Dedifferentiated amniotic fluid mesenchymal stem cell (primary cell): ENCODE measurements around the gene SMAD6.
"Not testable (repeated sequence)": the region's sequence is repeated elsewhere in the genome, so short reads cannot be mapped to it uniquely, and the experiment has no call there.

ENCODE experiments used
- DNase-seq: peaks from one replicate; pipeline ENCODE4 v3.0.0-alpha.2; 2016; ENCODE audit errors: extremely low spot score

Gene SMAD6

DNA sequence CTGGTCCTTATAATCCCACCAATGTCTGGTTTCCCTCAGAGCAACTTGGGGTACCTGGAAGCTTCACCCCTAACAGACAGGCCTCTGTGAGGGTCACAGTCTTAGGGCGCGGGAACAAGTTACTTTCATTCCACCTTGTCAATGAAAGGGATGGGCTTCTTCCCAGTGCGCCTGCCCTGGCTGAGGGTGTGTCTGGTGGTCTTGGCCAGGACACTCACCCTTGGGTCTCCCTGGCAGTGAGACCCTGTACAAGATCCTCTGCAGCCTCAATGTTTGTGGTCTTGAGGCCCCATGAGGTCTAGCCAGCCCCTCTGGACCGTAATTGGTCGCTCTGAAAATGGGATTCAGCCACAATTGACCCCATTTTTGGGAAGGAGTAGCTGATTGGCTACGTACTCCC is 40.2 kb downstream of the SMAD6 start:
- DNase-seq = no peak

DNA sequence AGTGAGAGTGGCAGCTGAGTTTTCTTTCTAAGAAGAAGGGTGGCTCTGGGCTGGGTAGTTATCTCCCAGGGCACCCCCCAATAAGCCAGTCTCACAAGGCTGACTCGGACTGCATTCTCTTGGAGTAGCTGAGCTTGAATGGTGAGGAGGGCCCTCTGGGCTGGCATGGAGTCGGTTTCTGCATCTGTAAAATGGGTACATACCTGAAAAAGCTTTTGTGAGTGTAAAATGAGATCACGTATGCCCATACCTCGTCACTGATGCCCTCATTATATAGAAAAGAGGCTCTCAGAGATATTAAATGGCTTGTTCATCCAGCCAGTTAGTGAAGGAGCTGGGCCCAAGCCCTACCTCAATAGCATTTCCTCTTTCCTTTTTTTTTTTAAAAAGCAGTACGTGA is 41.2 kb downstream of the SMAD6 start:
- no peak for DNase-seq

DNA sequence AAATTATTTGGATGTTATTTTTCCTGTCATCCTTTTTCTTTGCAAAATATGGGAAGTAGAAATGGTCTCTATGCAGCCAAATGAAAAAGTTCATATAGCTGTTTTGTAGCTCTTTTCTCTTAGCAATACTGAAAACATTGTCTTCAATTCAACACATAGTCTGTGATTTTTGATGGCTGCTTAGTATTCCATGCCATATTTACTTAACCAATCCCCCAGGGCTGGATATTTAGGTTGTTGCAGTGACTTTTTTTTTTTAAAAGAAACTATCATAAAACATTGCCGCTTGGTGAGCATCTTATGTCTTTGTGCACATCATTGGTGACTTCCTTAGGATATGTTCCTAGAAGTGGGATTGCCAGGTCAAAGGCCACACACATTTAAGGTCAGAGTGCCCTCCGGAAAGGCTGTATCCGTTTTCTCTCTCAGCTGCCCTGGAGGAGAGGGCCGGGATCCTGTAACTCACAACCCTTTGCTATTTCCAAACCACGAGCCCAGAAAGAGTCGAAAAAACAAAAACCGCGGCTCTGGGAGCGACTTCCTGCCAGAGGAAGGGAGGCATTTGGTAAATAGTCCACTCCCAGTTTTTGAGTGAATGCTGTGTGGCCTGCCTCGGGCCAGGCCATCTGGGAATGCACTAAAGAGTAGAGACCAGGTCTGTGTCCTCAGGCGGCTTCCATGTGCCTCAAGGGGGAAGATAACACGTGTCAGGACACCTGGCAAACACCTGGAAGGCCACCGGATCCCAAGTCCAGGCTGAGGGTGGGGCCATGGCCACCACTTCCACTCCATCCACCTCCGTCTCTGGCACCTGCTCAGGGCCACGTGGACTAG is 41.9 kb downstream of the SMAD6 start:
- no peak for DNase-seq

DNA sequence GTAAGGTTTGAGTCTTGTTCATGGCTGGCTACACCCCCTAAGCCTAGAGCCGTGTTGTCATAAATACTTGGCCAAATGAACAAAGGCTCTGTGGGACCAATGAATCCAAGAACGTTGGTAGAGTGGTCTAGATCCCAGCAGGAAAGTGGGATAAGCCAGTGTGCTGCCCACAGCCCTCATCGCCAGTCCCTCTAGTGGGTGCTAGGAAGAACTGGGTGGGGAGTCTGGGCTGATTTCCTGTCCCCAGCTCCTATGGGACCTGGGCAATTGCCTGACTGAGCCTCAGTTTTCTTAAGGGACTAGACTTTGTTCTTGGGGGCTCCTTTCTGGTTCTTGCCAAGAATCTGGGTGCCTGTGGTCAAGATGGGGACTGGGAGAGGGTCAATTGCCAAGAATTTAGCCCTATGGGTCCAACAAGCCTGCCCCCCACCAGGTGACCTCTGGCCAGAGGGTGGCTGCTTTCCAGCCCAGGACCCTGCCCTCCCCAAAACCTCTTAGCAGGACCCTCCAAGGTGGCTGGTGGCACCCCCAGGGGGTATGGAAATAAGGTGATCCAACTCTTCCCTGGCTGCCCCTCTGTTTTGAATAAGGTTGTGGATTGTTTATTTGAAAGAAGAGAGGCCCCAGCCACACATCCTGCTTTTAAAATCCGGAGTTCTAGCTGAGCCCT is 42.7 kb downstream of the SMAD6 start:
- no peak for DNase-seq

DNA sequence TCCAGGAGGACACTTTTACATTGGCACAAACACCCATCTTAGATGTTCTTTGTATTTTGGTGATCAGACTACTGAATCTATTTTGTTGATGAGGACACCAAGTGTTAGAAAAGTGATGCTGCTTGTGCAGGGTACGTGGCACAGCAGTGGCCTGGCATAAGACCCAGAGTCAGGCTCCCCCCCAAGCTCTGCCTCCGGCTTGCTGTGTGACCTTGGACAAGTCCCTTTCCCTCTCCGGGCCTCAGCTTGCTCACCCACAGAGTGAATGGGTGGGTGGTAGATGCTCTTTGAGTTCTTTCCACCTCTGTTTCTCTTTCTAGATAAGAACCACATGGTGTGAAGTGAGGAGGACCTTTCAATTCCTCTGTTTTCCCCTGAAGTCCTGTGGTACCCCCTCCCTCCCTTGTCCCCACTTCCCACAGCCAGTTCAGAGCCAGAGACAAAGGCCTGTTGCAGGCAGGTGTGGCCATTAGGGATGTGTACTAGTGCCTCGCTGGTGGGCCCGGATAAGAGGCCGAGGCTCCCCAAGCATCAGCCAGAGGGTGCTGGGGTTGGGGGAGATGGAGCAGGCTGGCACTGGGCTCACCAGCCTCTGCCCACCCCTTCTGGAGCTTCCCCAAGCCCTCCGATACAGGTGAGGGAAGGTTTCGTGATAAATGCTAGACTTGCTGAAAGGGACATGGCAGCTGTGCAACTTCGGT is 43.6 kb downstream of the SMAD6 start:
- no peak for DNase-seq

DNA sequence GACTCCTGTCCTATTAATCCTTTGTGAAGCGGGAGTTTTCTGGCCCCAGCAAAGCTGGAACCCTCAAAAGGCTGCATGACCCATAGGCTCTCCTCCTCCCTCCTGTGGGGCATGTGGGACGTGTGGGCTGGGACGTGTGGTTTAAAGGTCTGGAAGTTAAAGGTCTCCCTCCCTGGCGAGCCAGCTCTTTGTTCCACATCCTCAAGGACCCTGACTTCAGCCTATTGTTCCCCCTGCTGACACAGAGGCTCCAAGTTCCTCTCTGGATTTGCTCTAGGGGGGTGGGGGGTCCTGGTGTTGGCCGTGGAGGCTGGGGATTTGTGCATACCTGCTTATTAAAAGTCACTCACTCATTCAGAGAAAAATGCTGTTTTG is 44.2 kb downstream of the SMAD6 start:
- no peak for DNase-seq

DNA sequence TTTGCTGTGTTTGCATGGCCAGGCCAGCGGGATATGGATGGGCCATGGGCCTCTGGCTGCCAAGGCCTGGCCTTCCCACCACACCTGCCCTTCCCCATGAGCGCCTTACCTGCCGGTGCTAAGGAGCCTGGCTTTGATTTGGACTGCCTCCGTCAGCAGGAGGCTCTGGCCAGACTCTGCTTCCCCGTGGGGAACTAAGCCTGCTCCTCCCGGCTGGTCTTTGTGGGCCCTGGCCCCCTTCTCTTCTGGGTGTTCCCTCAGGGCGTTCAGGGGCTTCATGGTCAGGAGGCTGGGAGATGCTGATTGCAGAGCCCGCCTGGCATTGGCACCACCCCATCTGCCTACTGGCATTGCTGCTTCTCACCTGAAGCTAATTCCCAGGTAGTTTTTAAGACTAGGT is 45.2 kb downstream of the SMAD6 start:
- no peak for DNase-seq

DNA sequence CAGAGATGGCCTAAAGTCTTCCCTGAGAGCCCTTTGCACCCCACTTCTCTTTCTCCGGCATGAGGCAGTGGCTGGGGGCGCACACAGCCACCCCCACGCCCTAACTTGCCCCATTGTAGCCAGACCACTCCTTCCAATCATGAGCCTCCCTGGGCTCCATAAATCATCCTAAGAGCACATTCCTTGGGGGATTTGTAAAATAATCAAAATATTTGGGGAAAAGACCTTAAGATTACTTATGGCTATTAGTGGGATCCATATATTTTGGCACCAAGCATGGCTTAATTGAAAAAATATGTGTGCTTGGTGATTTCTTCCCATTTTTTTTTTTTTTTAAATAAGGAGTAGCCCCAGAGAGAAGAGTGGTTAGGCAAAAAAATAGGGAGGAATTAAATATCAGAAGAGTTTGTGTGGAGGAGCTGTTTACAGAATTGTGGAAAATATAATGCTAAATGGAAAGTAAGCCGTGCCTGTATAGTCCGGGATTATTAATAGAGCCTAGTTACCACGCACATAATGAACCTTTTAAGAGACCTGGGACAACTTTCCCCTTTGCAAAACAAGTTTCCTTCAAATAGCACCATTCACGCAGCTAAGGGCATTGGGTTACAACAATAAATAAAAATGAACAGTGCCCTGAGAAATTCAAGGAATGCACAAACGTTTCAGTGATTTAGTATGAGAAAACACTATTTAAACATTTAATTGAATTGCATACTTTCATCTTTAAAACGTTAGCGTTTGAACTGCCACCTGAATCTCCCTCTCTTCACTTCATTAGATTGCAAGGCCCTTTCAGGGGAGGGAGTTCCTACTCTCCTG is 46.1 kb downstream of the SMAD6 start:
- DNase-seq = peak; percentile 36

DNA sequence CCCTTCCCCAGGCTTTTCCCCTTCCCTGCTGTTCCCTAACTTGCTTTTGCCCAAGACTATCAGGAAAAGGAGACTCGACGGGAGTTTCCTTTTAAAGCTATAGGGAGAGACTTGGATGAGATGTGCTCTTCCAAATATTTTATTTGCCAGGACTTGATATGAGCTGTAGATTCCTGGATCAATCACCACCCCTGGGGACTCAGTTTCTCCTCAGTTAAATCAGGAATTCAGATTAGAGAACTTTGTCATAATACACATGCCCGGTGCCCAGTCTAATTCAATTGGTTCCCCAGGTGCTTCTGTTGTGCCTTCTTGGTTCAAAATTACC is 46.6 kb downstream of the SMAD6 start:
- no peak for DNase-seq

DNA sequence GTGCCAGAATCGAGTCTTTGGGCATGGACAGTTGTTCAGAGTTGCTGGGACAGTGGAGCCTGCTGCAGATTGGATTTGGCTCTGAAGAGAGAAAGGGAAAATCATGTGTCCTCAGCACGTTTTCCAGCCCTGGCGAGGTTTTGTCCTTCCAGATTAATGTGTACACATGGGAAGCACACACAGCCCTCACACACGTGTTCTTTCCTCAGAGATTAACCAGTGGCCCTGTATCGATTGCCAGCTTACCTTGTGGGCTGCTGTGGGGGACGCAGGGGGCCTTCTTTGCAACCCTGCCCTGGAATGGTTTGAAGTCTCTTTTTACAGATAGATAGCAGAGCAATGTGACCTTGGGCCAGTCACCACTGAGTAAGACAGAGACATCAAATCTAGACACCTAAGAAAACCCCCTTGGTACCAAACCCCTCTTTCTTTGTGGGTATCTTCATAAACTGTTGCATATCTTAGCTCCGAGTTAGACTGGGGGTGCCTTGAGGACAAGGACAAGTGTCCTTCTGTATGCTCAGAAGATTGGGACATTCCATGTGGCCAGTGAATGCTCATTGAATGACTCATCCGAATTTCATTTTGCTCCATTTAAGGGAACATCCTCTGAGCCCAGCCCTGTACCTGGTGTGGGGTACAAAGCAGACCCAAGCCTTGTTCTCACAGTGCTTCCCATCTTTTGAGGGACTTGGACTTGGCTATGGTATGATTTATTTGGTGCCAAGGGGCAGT is 48.0 kb downstream of the SMAD6 start:
- no peak for DNase-seq

DNA sequence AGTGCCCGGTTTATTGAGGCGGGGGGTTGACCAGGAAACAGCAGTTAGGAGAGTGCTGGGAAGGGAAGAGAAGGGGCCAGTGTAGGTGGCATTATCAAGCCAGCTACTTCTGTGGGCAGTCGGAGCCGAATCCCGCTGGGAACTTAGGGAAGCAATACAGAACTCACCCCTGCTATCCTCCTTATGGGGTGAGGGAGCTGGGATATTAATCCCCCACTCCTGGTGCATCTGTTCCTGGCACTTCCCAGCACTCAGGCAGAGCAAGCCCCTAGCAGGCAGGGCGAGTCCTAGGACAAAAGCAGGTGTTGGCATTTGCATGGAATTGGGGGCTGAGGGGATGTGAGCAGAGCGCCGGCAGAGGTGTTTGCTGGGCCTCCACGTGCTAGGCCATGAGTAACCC is 48.6 kb downstream of the SMAD6 start:
- DNase-seq = no peak

DNA sequence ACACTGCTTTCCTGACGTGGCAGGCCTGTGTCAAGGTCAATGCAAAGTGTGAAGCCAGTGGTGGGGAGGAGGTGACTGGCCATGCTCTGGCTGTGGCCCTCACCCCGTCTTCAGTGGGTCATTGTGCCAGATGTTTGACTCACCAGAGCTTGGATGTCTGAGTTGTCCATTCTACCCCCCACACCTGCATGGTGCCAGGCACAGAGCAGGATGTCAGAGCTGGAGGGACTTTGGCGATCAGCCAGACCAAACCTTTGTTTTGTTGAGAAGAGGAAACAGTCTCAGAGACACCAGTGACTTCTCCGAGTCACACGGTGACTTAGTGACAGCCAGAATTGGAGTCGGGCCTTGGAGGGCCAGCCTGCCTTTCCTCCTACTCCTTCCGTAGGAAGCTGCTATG is 49.5 kb downstream of the SMAD6 start:
- DNase-seq = no peak

DNA sequence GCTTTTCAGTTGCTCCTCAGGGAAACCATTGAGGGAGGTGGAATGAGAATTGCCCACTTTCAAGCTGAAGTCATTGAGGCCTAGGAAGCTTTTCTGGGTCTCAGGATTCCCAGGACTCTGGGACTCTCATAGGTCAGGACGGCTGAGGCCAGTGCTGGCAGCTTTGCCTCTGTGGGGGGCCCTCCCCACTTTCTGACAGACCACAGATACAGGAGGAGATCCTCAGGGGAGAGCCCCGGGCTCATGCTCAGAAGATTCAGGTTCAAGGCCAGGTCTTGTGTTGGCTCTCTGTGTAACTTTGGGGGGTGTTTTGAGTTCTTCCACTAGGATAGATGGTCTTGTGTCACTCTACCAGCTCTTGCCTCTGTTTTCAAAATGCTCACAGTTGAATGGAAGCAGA is 50.0 kb downstream of the SMAD6 start:
- DNase-seq = no peak

DNA sequence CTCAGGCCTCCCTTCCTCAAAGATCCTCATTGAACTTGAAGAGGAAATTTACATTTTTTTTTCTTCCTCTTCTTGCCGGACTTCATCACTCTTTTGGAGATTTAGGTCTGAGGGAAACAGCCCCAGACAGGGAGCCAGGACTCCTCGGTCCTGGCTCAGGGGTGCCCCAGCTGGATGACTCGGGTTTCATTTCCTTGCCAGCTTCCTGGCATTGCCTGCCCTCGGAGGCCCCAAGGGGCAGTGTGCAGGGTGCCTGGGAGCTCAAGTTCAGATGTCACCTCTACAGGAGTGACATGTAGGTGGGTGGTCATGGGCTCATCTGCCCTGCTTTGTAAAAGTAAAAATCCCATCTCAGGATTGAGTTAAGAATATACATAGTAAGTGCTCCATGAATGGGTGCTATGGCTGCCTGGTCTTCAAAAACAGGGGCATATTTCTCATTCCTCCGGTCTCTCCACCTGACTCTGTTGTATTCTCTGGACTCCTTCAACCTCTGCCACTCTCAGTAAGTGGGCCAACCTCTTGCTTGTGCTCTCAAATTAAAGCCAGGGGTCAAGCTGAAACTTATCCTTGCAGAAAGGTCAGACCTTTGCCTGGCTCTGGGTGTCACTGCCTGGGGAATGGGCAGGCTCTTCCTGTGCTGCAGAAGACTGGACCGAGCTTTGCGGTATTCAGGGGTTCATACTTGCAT is 51.8 kb downstream of the SMAD6 start:
- no peak for DNase-seq

DNA sequence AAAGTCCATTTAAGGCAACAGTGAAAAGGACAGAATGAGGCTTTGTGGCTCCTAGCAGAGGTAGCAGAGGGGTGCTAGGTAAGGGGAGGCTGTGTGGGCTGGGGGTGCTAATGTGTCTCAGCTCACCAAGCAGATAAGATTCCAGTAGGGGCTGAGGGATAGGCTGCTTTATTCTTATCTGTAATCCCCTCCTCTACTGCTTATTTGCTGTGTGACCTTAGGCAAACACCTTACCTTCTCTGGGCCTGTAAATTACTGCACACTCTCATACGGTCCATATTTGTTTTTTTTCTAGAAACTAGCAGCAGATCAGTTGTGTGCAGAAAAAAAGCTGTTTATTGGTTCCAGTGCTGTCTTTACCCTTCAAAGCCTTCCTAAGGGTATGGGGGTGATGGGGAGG is 52.8 kb downstream of the SMAD6 start:
- no peak for DNase-seq

DNA sequence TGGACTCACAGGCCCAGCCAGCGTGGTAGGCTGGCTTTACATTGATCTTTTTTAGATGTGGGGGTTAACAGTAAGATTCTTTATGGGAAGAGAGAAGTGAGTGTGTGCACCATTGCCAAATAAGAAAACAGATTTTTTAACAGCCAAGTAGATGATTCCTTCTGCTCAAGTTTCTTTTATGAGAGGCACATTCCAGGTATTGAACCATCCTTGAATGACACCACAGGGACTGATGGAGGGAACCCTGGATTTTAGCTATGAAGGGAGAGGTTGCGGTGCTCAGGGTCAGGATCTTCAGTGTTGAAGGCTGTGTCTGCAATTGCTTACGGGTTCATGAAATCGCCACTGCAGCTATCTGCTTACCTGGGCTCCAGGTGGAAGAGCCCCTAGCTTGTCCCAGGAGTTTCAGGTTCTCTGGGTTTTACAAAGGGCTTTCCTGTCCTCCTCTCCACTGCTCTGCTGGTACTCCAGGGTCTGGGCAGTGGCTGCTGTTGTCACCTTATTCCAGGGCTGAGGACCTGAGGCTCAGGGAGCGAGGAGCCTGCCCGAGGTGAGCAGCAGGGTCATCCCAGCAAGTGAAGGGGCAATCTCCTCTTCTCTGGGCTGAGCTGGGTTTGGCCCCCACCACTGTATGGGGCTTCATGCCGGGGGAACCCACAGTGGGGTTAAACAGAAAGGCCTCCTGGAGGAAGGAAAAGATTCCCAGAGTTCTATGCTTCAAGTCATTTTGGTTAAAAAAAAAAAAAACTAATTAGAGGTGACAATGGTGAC is 53.4 kb downstream of the SMAD6 start:
- no peak for DNase-seq

DNA sequence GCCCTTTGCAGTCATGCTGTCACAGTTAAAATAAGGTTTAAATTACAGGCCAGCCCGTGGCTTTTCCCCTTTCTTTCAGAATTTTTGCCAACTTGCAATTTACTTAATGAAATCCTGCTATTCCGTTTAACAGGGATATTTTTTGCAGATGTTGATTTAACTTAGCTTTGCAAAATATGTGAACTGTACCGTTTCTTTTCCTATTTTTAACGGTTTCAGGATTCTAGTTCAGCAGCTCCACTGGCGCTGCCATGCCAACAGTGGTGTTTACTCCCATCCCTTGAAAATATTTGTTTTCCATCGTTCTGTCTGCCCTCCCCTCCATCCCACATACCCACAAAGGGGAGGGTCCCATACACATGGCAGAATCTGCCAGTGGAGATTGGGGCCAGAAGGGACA is 54.3 kb downstream of the SMAD6 start:
- no peak for DNase-seq

DNA sequence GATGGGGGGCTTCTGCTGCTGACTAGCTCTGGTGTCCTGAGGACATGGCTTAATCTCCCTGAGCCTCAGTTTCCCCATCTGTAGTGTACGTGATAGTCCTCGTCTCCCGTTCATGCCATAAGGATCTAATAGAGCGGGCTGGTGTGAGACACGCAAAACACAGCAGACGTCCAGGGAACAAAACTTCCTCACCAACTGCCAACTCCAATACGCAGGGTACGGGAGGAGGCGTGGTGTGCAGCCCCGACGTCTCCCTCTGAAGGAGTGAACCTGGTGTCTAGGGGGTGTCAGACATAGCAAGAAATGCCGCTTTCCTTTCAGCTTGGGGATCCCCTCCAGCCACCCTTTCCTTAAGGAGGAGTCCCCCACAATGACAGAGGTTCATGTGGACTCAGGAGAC is 55.0 kb downstream of the SMAD6 start:
- DNase-seq = no peak

DNA sequence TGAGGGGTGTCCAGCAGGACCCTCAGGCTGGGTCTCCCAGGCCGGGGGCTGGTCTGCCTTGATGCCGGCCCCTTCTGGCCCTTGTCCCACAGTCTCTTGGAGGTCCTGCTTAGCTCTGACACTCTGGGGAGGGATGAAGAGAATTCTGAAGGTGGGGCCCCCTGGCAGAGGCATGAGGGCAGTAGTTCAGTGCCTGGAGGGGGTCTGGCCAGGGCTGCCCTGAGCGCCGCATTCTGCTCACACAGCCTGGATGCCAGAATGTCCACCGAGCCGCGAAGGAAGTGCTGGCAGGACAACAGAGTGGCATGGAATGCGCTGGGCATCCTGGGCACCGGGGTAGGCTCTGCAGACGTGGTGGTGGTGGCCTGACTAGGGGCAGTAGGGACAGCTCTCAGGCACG is 55.5 kb downstream of the SMAD6 start:
- no peak for DNase-seq

DNA sequence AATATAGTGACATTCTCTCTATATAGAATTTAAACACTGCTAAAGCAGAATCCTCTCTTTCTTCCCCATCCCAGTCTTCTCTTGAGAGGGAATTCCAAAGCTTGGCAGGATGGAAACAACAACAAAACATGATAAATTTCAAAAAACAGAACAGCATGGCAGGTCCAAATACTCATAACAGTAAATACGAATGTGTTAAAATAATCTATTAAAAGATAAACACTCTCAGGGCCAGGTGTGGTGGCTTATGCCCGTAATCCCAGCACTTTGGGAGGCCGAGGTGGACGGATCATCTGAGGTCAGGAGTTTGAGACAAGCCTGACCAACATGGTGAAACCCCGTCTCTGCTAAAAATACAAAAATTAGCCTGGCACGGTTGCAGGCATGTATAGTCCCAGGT is 56.2 kb downstream of the SMAD6 start:
- not testable (repeated sequence) for DNase-seq
